HG03354 (cell line): ENCODE data around the gene RAD23A.

Source experiments
- ATAC-seq: cut with Tn5 transposase; IDR thresholded peaks from one replicate; pipeline ENCODE4 v1.9.1; 2021; ENCODE audit warnings: mild to moderate bottlenecking; ENCODE audit not compliant: unreplicated experiment, poor library complexity, severe bottlenecking

The RAD23A gene

GRCh38 chr19:12997179-12997966, 51.7 kb downstream of the RAD23A start:
- no peak for ATAC-seq

DNA sequence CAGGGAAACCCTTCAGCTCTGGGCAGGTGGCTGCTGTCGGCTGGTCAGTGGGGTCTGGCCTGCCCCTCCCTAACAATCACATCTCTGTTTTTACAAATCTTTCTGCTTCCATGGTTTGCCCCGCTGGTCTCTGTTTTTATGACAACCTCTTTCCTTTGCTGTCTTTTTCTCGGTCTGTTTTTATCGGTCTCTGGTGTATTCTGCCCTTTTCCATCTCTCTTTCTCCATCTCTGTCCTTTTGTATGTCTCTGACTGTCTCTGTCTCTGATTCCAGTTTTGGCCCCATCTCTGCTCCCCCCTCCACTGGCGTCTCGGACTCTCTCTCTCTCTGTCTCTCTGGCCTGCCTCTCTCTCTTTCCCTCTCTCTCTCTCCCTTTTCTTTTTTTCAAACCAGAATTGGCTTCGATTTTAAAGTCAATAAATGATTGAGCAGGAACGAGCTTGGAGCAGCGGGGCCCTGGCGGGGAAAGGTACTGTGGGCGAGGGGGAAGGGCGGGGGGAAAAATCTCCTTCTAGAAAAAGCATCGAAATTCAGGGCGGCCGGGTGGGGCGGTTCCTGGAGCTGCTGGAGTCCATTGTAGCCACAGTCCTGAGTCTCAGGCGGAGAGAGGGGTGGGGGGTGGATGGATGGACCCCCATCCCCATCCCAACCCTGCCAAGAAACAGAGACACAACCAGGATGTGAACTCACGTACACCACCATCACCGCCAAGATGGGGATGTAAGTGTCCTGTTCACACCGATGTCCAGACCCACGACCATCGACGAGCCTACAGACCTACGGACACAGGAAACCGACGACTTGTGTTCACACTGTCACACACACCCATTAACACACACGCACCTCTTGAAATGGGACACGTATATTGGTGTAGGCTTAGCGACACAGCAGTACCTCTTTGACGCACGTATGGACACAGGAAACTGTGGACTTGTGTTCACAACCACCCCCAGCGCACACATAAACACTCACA, 52.6 kb downstream of the RAD23A start:
- ATAC-seq = no peak

GRCh38 chr19:13001166-13001501, 55.5 kb downstream of the RAD23A start:
- ATAC-seq = no peak

- no peak for ATAC-seq
Measured at GRCh38 chr19:13001502-13002165, 56.0 kb downstream of the RAD23A start.

DNA sequence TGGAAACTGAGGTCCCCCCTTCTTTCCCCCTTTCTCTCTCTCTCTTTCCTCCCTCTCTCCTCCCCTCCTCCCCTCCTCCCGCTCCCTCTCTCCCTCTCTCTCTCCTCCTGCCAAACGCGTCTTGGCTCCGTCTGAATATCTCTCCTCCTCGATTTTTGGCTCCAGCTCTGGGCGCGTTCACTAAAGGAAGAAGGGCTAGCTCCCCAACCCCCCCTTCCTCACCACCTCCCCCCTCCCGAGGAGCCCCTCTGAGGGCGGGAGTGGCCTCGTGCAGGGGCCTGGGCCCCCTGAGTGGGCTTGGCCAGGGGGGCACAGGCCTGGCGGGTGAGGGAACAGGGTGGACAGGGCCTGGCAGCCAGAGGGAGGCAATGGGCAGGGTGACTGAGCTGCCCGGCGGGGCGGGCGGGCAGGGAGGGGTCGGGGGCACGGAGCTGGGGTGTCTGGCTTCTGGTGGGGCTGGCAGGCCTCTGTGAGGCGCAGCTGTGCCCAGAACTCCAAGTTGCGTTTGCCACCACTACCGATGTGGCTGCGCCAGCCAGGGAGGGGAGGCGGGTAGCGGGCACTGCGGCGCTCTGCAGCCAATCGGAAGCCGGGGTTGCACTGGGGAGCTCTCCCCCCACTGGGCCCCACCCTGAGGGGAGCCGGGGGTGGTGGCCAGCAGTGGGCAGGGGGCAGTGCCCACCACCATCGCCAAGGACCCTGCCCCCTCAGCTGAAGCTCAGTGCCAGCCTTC, 56.7 kb downstream of the RAD23A start:
- no peak for ATAC-seq

GRCh38 chr19:13003081-13003480, 57.4 kb downstream of the RAD23A start:
- no peak for ATAC-seq
